Caco-2 (cell line): Measurements from ENCODE around the gene C1GALT1C1L. TPM values are rescaled to one million over a fixed set of nuclear protein-coding genes. Genes with fewer than 3 reads are reported as not detected.

Source experiments
- BruUV-seq: library from RNA; stranded (reverse); fragments of 400-500 nt; replicated peaks from 2 replicates; lab custom pipeline; 2021; lab: Mats Ljungman, UMichigan
- CTCF ChIA-PET: fragments of 300-600 bp; sonication (Branson Sonifier 250); formaldehyde crosslinking; loops from one replicate; lab custom pipeline; 2022; ENCODE audit warnings: antibody characterized with exemption; lab: Charles Lee
- POLR2A ChIA-PET: fragments of 300-600 bp; sonication (Branson Sonifier 250); formaldehyde crosslinking; loops from one replicate; lab custom pipeline; 2022; ENCODE audit warnings: antibody characterized with exemption; lab: Charles Lee
- DNase-seq, 2 experiments: peaks; one replicate each; pipeline versions ENCODE4 v3.0.0 to v3.0.0-alpha.2; 2020 to 2022
- H3K27me3 ChIP-seq: replicated peaks from 2 replicates; pipeline ENCODE4 v1.6.0; 2011; ENCODE audit warnings: low read length; ENCODE audit not compliant: control insufficient read depth, insufficient read depth
- H3K36me3 ChIP-seq: 2 replicates; pipeline ENCODE4 v1.5.1; 2011; ENCODE audit warnings: low read length; ENCODE audit not compliant: control insufficient read depth, insufficient read depth
- H3K4me1 ChIP-seq: fragments of 250-450 bp; sonication (Bioruptor Pico); 2 replicates; pipeline ENCODE4 v1.5.1; 2020; ENCODE audit warnings: mild to moderate bottlenecking
- H3K4me3 ChIP-seq: 2 replicates; pipeline ENCODE4 v1.5.1; 2011; ENCODE audit warnings: low read depth, mild to moderate bottlenecking, control low read depth, low read length
- H3K9me3 ChIP-seq: fragments of 250-450 bp; sonication (Bioruptor Pico); 2 replicates; pipeline ENCODE4 v1.5.1; 2020; ENCODE audit warnings: mild to moderate bottlenecking, moderate library complexity
- H3K27ac Mint-ChIP-seq: one replicate; pipeline ENCODE4 v1.8.0; 2022; ENCODE audit warnings: mixed read lengths; ENCODE audit not compliant: unreplicated experiment
- H3K27me3 Mint-ChIP-seq: one replicate; pipeline ENCODE4 v1.8.0; 2022; ENCODE audit warnings: mixed read lengths; ENCODE audit not compliant: insufficient read depth, unreplicated experiment
- H3K36me3 Mint-ChIP-seq: one replicate; pipeline ENCODE4 v1.8.0; 2022; ENCODE audit warnings: mild to moderate bottlenecking, mixed read lengths; ENCODE audit not compliant: insufficient read depth, unreplicated experiment
- H3K4me1 Mint-ChIP-seq: one replicate; pipeline ENCODE4 v1.8.0; 2022; ENCODE audit warnings: low read depth, mixed read lengths; ENCODE audit not compliant: unreplicated experiment
- H3K4me3 Mint-ChIP-seq: one replicate; pipeline ENCODE4 v1.8.0; 2022; ENCODE audit warnings: mild to moderate bottlenecking, moderate library complexity, mixed read lengths; ENCODE audit not compliant: unreplicated experiment
- H3K9me3 Mint-ChIP-seq: one replicate; pipeline ENCODE4 v1.8.0; 2022; ENCODE audit warnings: mixed read lengths; ENCODE audit not compliant: unreplicated experiment
- intact Hi-C: fragments of 100-400 bp; cut with micrococcal nuclease; formaldehyde crosslinking; loops from one replicate; pipeline ENCODE4 v1.10.0; 2022; ENCODE audit not compliant: unreplicated experiment
- total RNA-seq: library from RNA; stranded (reverse); gene quantifications from 2 replicates; pipeline ENCODE4 v1.2.3, GENCODE V29; 2022
- TF ChIP-seq, protein P1 (sequence below), 2 experiments: fragments of 200-600 bp in 1 of 2; IDR thresholded peaks; 1 replicate in 1 of 2; 2 replicates in 1 of 2; pipeline versions ENCODE4 v1.5.1 to v1.8.0; 2011 to 2022; ENCODE audit warnings: antibody characterized with exemption in 1 of 2, control low read depth in 1 of 2, inconsistent platforms in 1 of 2, low read depth in 1 of 2, low read length in 1 of 2, mild to moderate bottlenecking in 1 of 2, moderate library complexity in 1 of 2; ENCODE audit not compliant: insufficient read depth in 1 of 2, severe bottlenecking in 1 of 2, unreplicated experiment in 1 of 2

The C1GALT1C1L gene
- total RNA-seq, 1 experiment from 2014 or later: 1.0 TPM

DNA sequence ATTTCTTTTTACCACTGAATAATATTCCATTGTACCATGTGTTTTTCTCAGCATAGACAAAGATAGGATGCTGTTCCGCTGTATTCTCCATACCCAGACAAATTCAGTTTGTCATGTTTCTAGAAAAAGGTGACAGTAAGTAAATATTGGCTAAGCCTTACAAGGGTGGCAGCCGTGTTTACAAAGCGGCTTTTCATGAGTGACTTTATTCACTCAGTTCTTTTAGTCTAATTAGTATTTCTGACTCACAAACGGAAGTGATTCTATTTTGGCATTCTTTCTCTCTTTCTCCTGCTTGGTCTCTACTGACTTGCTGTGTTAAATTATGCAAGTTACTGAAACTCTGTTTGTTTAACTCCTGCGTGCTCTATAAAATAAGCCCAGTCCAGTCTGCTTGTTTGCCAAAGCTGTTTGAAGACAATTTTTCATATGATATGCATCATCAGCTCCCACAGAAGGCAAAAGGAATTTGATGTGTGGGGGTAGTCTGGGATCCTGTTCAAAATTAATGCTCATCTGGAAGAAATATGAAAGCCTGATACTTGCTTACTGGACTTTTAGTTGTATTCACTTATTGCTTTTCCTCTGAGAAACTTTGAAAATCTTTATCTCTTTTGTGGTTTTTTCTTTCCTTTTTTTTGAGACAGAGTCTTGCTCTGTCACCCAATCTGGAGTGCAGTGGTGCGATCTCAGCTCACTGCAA lies 41.5 kb downstream of the C1GALT1C1L start:
- Mint-ChIP-seq H3K27ac (no peak overlapping the region), H3K27me3 (peaks cover 13% of the 10 kb centered on the region), H3K4me3 (peak overlapping the region; percentile 48), H3K36me3 (no peaks in the 10 kb centered on the region), H3K9me3 (no peaks in the 10 kb centered on the region), H3K4me1 (peaks cover 11% of the 10 kb centered on the region)
- BruUV-seq: no TSS peak
- Histone ChIP-seq H3K4me3 (no peak overlapping the region), H3K27me3 (no peaks in the 10 kb centered on the region), H3K9me3 (no peaks in the 10 kb centered on the region), H3K4me1 (peaks cover 7% of the 10 kb centered on the region; the same call in 1 of the 2 replicates), H3K36me3 (no peaks in the 10 kb centered on the region)
- intact Hi-C loops: no loop called here
- peak in 1 of 2 experiments; percentile 29 for DNase-seq
- TF ChIP-seq, protein P1, sequence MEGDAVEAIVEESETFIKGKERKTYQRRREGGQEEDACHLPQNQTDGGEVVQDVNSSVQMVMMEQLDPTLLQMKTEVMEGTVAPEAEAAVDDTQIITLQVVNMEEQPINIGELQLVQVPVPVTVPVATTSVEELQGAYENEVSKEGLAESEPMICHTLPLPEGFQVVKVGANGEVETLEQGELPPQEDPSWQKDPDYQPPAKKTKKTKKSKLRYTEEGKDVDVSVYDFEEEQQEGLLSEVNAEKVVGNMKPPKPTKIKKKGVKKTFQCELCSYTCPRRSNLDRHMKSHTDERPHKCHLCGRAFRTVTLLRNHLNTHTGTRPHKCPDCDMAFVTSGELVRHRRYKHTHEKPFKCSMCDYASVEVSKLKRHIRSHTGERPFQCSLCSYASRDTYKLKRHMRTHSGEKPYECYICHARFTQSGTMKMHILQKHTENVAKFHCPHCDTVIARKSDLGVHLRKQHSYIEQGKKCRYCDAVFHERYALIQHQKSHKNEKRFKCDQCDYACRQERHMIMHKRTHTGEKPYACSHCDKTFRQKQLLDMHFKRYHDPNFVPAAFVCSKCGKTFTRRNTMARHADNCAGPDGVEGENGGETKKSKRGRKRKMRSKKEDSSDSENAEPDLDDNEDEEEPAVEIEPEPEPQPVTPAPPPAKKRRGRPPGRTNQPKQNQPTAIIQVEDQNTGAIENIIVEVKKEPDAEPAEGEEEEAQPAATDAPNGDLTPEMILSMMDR (IDR thresholded peaks at IDR 0.05; ENCODE audit: insufficient read depth in 1 of 2, low read depth in 1 of 2, low read length in 1 of 2, severe bottlenecking in 1 of 2, unreplicated experiment in 1 of 2): no peak
- POLR2A ChIA-PET: no interaction called here
- CTCF ChIA-PET: interaction anchor here (0.7 kb wide), 1 partner anchor 149 kb away, joined by 3 read pairs; no protein-coding TSS in a partner anchor

DNA sequence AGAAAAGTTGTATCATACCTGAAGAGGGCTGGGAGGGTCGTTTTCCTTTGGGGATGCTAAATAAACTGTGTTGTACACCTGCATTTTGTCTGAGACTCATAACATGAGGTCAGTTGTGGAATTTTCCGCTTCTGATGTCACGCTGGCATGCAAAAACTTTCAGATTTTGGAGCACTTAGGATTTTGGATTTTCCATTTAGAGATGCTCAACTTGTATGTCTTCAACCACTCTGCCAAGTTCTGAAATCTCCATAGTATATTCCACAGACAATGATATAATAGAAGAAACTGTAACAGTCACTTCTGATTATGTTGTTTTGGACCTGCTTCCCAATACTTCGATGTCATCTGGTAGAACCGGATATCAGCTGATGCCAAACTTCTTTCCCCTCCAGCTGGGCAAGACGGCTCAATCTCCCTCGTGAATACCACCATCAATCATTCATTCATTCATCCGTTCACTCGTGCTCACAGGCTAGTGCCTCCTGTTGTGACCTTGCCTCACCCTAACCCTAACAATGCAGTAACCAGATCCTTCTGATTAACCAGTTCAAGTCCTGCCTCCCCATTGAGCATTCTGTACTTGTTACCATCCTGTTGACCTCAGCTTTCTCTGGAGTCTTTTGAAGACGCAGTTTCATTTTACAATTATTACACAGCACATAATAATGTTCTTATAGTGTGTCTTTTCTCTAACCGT lies 44.5 kb downstream of the C1GALT1C1L start:
- no peaks in the 10 kb centered on the region for H3K9me3 Mint-ChIP-seq
- CTCF ChIA-PET: no interaction called here
- peaks cover 13% of the 10 kb centered on the region for H3K27me3 Mint-ChIP-seq

More for the DNA sequence above, 44.5 kb downstream of the C1GALT1C1L start:
- Mint-ChIP-seq H3K27ac (no peak overlapping the region), H3K36me3 (no peaks in the 10 kb centered on the region), H3K4me1 (peaks cover 11% of the 10 kb centered on the region), H3K4me3 (no peak overlapping the region)
- no TSS peak for BruUV-seq
- no peaks in the 10 kb centered on the region for H3K36me3 ChIP-seq
- no peaks in the 10 kb centered on the region for H3K27me3 ChIP-seq
- no peak for DNase-seq
- H3K4me1 ChIP-seq: peaks cover 5% of the 10 kb centered on the region; the same call in 1 of the 2 replicates
- no peak overlapping the region for H3K4me3 ChIP-seq
- peaks cover 4% of the 10 kb centered on the region; the same call in 1 of the 2 replicates for H3K9me3 ChIP-seq
- TF ChIP-seq, protein P1 (IDR thresholded peaks at IDR 0.05; ENCODE audit: insufficient read depth in 1 of 2, low read depth in 1 of 2, low read length in 1 of 2, severe bottlenecking in 1 of 2, unreplicated experiment in 1 of 2): no peak
- intact Hi-C loops: no loop called here
- POLR2A ChIA-PET: no interaction called here

Other genes with a start within 250 kb of the C1GALT1C1L start
- 33.8 and 35.3 TPM in 2 replicates for gene THADA, start 80.4 kb downstream of the C1GALT1C1L start, total RNA-seq
- gene PLEKHH2, start 39.2 kb downstream of the C1GALT1C1L start, total RNA-seq: 0.28 and 1.5 TPM in 2 replicates
- gene DYNC2LI1, start 97.6 kb upstream of the C1GALT1C1L start, total RNA-seq: 6.4 and 8.3 TPM in 2 replicates
- gene ABCG5, start 162.4 kb upstream of the C1GALT1C1L start, total RNA-seq: not detected in 2 replicates
- 0.12 TPM in 1 of 2 replicates, not detected in the other for gene ABCG8, start 162.5 kb upstream of the C1GALT1C1L start, total RNA-seq